B cell (primary cell): Measurements from ENCODE around the gene CNOT6. TPM values are rescaled to one million over a fixed set of nuclear protein-coding genes. Genes with fewer than 3 reads are reported as not detected.
A peak's percentile ranks its signal among the peaks of the same experiment; 100 is the strongest.

Experiments
- ATAC-seq: fragments of 200-7000 bp; cut with Tn5 transposase; one replicate; pipeline ENCODE4 v1.10.0; 2021; ENCODE audit warnings: low read depth, mild to moderate bottlenecking, moderate number of reproducible peaks, moderate library complexity
- CTCF ChIA-PET: fragments of 350-600 bp; sonication (Branson Sonifier 250); formaldehyde crosslinking; loops from one replicate; lab custom pipeline; 2021; ENCODE audit warnings: antibody characterized with exemption, inconsistent platforms; lab: Charles Lee
- POLR2A ChIA-PET: fragments of 350-600 bp; sonication (Branson Sonifier 250); formaldehyde crosslinking; loops from one replicate; lab custom pipeline; 2021; ENCODE audit warnings: antibody characterized with exemption; lab: Charles Lee
- DNase-seq: peaks from one replicate; pipeline ENCODE4 v3.0.0; 2013
- H2AFZ ChIP-seq: 2 replicates; pipeline ENCODE4 v1.6.1; 2012; ENCODE audit warnings: mild to moderate bottlenecking, low read depth, low read length; ENCODE audit not compliant: insufficient read depth, poor library complexity, severe bottlenecking
- H3K27ac ChIP-seq, 2 donors: 1 replicate in 1 of 2; 2 replicates in 1 of 2; pipeline ENCODE4 v1.5.1; 2012 to 2013; ENCODE audit warnings: low read length in 2 of 2, mild to moderate bottlenecking in 2 of 2, moderate library complexity in 1 of 2
- H3K27me3 ChIP-seq, 4 experiments: fragments of 200-600 bp in 1 of 4; sonication (generic) in 1 of 4; replicated peaks in 1 of 4; 1 replicate in 2 of 4; 2 replicates in 2 of 4; pipeline versions ENCODE4 v1.6.1 to v1.7.0; 2013 to 2016; ENCODE audit warnings: low read length in 3 of 4, mild to moderate bottlenecking in 2 of 4, mixed read lengths in 1 of 4, moderate library complexity in 1 of 4; ENCODE audit not compliant: insufficient read depth in 4 of 4, control insufficient read depth in 3 of 4; ENCODE audit errors: control extremely low read depth in 1 of 4
- H3K36me3 ChIP-seq, 2 experiments: replicated peaks in 1 of 2; 1 replicate in 1 of 2; 2 replicates in 1 of 2; pipeline versions ENCODE4 v1.6.1 to v1.7.1; 2013; ENCODE audit warnings: low read length in 1 of 2; ENCODE audit not compliant: insufficient read depth in 2 of 2, control insufficient read depth in 1 of 2; ENCODE audit errors: control extremely low read depth in 1 of 2, extremely low read depth in 1 of 2
- H3K4me1 ChIP-seq, 2 donors: fragments of 200-600 bp in 1 of 2; sonication (generic) in 1 of 2; 1 replicate in 1 of 2; 2 replicates in 1 of 2; pipeline versions ENCODE4 v1.5.1 to v1.6.1; 2013 to 2017; ENCODE audit warnings: low read length in 2 of 2; ENCODE audit not compliant: control insufficient read depth in 2 of 2, insufficient read depth in 2 of 2
- H3K4me2 ChIP-seq: replicated peaks from 2 replicates; pipeline ENCODE3; 2012; ENCODE audit warnings: mild to moderate bottlenecking, low read depth, low read length; ENCODE audit not compliant: poor library complexity, severe bottlenecking
- H3K4me3 ChIP-seq, 5 experiments: fragments of 200-600 bp in 1 of 5; sonication (generic) in 1 of 5; 1 replicate in 3 of 5; 2 replicates in 2 of 5; pipeline versions ENCODE4 v1.5.1 to v1.7.0; 2011 to 2016; ENCODE audit warnings: low read length in 4 of 5, mild to moderate bottlenecking in 4 of 5, low read depth in 2 of 5, control low read depth in 1 of 5, moderate library complexity in 1 of 5; ENCODE audit not compliant: insufficient read depth in 1 of 5; ENCODE audit errors: control extremely low read depth in 1 of 5, extremely low read depth in 1 of 5
- H3K79me2 ChIP-seq: fragments of 200-600 bp; sonication (generic); one replicate; pipeline ENCODE4 v1.6.0; 2016; ENCODE audit warnings: low read length; ENCODE audit not compliant: control insufficient read depth, insufficient read depth
- H3K9ac ChIP-seq: fragments of 200-600 bp; sonication (generic); 2 replicates; pipeline ENCODE4 v1.6.1; 2017; ENCODE audit warnings: mild to moderate bottlenecking, low read length, moderate library complexity
- H3K9me3 ChIP-seq, 3 donors: one replicate each; pipeline versions ENCODE4 v1.6.1 to v1.7.1; 2013; ENCODE audit warnings: low read length in 2 of 3; ENCODE audit not compliant: control insufficient read depth in 2 of 3, insufficient read depth in 1 of 3; ENCODE audit errors: control extremely low read depth in 1 of 3
- H4K20me1 ChIP-seq: 2 replicates; pipeline ENCODE4 v1.6.0; 2012; ENCODE audit warnings: mild to moderate bottlenecking, low read length; ENCODE audit not compliant: insufficient read depth, control insufficient read depth, poor library complexity, severe bottlenecking
- H3K27ac Mint-ChIP-seq: one replicate; pipeline ENCODE4 v1.8.0; 2021; ENCODE audit warnings: mixed read lengths
- H3K27me3 Mint-ChIP-seq: one replicate; pipeline ENCODE4 v1.8.0; 2021; ENCODE audit warnings: mixed read lengths
- H3K4me1 Mint-ChIP-seq: one replicate; pipeline ENCODE4 v1.8.0; 2021; ENCODE audit warnings: mixed read lengths
- H3K4me3 Mint-ChIP-seq: one replicate; pipeline ENCODE4 v1.8.0; 2021; ENCODE audit warnings: mixed read lengths
- H3K9me3 Mint-ChIP-seq: one replicate; pipeline ENCODE4 v1.8.0; 2022; ENCODE audit warnings: mixed read lengths; ENCODE audit not compliant: insufficient read depth
- CTCF ChIP-seq: fragments of 200-600 bp; IDR thresholded peaks from one replicate; pipeline ENCODE4 v1.8.0; 2022; ENCODE audit warnings: antibody characterized with exemption, mild to moderate bottlenecking
- EZH2 ChIP-seq: IDR thresholded peaks from 2 replicates; pipeline ENCODE4 v1.6.1; 2012; ENCODE audit warnings: borderline replicate concordance, low read depth, mild to moderate bottlenecking, moderate library complexity, low read length; ENCODE audit not compliant: insufficient read depth, poor library complexity, severe bottlenecking
- WGBS: methylation state at CpG from one replicate; pipeline ENCODE4 v1.1.5; 2013; ENCODE audit warnings: missing lambda C conversion rate; ENCODE audit not compliant: insufficient coverage; 5-methylcytosine and 5-hydroxymethylcytosine counted together
- intact Hi-C: fragments of 100-400 bp; cut with micrococcal nuclease; formaldehyde crosslinking; loops from one replicate; pipeline ENCODE4 v1.10.0; 2022
- polyA plus RNA-seq: library from polyadenylated mRNA; depleted of rRNA; stranded (reverse); fragments of >200 nt; gene quantifications from 2 replicates; pipeline ENCODE4 v1.2.3, GENCODE V29; 2012
- total RNA-seq, 2 donors: library from RNA; stranded (reverse); fragments of 120-200 nt in 1 of 2; gene quantifications; 1 replicate in 1 of 2; 2 replicates in 1 of 2; pipeline versions ENCODE4 v1.2.3 to v1.2.4, GENCODE V29; 2013 to 2022

The CNOT6 gene
- total and polyA plus RNA-seq, 2 donors (not counting 1 experiment from before 2014, with no cell fraction given): 4.3 to 31.1 TPM

- Histone ChIP-seq H3K36me3 (peaks cover 0 to 22% of the 10 kb centered on the region in 2 experiments), H3K27ac (no peak overlapping the region), H2AFZ (no peak overlapping the region), H3K79me2 (peaks cover 66% of the 10 kb centered on the region), H3K9me3 (peaks cover 0 to 6% (median 0%) of the 10 kb centered on the region in 3 donors), H3K4me1 (no peaks in the 10 kb centered on the region), H3K9ac (no peak overlapping the region), H3K4me2 (no peak overlapping the region), H3K4me3 (no peak overlapping the region), H3K27me3 (no peaks in the 10 kb centered on the region), H4K20me1 (peaks cover 10% of the 10 kb centered on the region)
- ChIA-PET CTCF (interaction anchor here (1.2 kb wide), 1 partner anchor 32 kb away, joined by 3 read pairs; no protein-coding TSS in a partner anchor), POLR2A (no interaction called here)
- DNase-seq (no peak), ATAC-seq (no peak)
- WGBS: no CpG with 5 or more reads among the region's 4 CpGs
- Mint-ChIP-seq H3K9me3 (no peaks in the 10 kb centered on the region), H3K4me1 (peaks cover 19% of the 10 kb centered on the region), H3K4me3 (no peak overlapping the region), H3K27ac (peak overlapping the region; percentile 10), H3K27me3 (no peaks in the 10 kb centered on the region)
- intact Hi-C loops: no loop called here
- TF ChIP-seq CTCF (no peak), EZH2 (no peak)
Measured at GRCh38 chr5:180535573-180535972, 41.4 kb downstream of the CNOT6 start.

- peaks cover 65% of the 10 kb centered on the region for H3K79me2 ChIP-seq
- no peaks in the 10 kb centered on the region for H3K9me3 Mint-ChIP-seq
- no peak for DNase-seq
- H3K9me3 ChIP-seq: no peaks in the 10 kb centered on the region
- H3K27ac ChIP-seq: no peak overlapping the region
- H3K36me3 ChIP-seq: peaks cover 6 to 20% of the 10 kb centered on the region in 2 experiments
- ChIA-PET CTCF (no interaction called here), POLR2A (no interaction called here)
- no peak for ATAC-seq
- no peak overlapping the region for H2AFZ ChIP-seq
- H3K4me3 ChIP-seq: no peak overlapping the region
- H3K27ac Mint-ChIP-seq: no peak overlapping the region
- H3K9ac ChIP-seq: no peak overlapping the region
- no peaks in the 10 kb centered on the region for H3K27me3 Mint-ChIP-seq
- H4K20me1 ChIP-seq: peaks cover 10% of the 10 kb centered on the region
- intact Hi-C loops: no loop called here
- no peak overlapping the region for H3K4me3 Mint-ChIP-seq
- no peaks in the 10 kb centered on the region for H3K4me1 ChIP-seq
- H3K27me3 ChIP-seq: no peaks in the 10 kb centered on the region
- TF ChIP-seq CTCF (no peak), EZH2 (no peak)
- H3K4me2 ChIP-seq: no peak overlapping the region
- H3K4me1 Mint-ChIP-seq: peaks cover 19% of the 10 kb centered on the region
- no CpG with 5 or more reads among the region's 6 CpGs for WGBS
Measured at GRCh38 chr5:180540050-180540694, 46.0 kb downstream of the CNOT6 start.
